Peyer's patch (tissue), 4 donors: Measurements from ENCODE around the gene GRIFIN.

Source experiments
- CTCF ChIP-seq, 6 experiments: fragments of 450-650 bp in 4 of 6; fragments of 200-600 bp in 2 of 6; sonication (generic) in 1 of 6; IDR thresholded peaks; one replicate each; pipeline ENCODE4 v1.5.1; 2017 to 2019; ENCODE audit warnings: antibody characterized with exemption in 6 of 6, mild to moderate bottlenecking in 3 of 6, moderate library complexity in 1 of 6
- POLR2A ChIP-seq, 2 donors: fragments of 450-650 bp; IDR thresholded peaks; one replicate each; pipeline ENCODE4 v1.5.1; 2017; ENCODE audit warnings: antibody characterized with exemption in 2 of 2, mild to moderate bottlenecking in 2 of 2, moderate library complexity in 2 of 2

- TF ChIP-seq CTCF (IDR thresholded peaks at IDR 0.05) (no peak), POLR2A (IDR thresholded peaks at IDR 0.05) (no peak)
Measured at GRCh38 chr7:2518737-2519118, 42.5 kb upstream of the GRIFIN start.
